C4-2B (cell line): ENCODE measurements around the gene LDLRAD2.

Experiments
- CTCF ChIP-seq: fragments of 450-650 bp; conservative IDR thresholded peaks from 2 replicates; pipeline ENCODE4 v1.5.1; 2017; ENCODE audit warnings: mild to moderate bottlenecking
- ZFX ChIP-seq: fragments of 450-650 bp; IDR thresholded peaks from 2 replicates; pipeline ENCODE4 v1.6.1; 2017

GRCh38 chr1:21830792-21831453, 18.9 kb downstream of the LDLRAD2 start:
- TF ChIP-seq CTCF (no peak), ZFX (no peak)
